ENCODE measurements around the gene PCBP4.
"Not testable (repeated sequence)": the region's sequence is repeated elsewhere in the genome, so short reads cannot be mapped to it uniquely, and the experiment has no call there.

PCBP4 gene

DNA sequence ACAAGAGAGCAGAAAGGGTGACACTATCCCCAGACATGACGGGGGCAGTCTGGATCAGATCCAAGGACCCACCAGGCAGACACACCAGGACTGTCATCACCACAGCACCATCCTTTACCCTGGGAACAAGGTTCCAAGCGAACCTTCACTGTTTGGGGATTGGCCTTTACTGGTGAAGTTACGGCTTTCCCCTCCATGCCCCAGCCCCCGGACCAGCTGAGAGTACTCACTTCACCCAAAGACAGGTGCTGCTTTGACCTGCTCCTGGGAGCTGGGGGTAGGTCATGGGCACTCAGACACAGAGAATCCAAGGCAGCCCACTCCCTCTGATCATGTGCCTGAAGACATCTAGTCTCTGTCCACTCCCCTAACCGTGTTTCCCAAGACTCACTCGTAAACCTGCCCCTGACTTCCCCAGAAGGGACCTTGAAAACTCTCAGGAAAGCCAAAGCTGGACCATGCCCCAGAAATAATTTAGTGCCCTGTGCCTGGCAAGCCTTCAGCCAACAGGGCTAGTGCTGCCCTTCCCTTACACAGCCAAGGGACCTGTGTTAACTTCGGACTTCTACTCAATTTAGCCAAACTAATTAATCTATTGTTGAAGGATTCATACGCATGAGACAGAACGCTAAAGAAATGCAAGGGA lies 28.4 kb downstream of the PCBP4 start:
- DNase-seq (ENCODE audit: low read depth) = no peak

DNA sequence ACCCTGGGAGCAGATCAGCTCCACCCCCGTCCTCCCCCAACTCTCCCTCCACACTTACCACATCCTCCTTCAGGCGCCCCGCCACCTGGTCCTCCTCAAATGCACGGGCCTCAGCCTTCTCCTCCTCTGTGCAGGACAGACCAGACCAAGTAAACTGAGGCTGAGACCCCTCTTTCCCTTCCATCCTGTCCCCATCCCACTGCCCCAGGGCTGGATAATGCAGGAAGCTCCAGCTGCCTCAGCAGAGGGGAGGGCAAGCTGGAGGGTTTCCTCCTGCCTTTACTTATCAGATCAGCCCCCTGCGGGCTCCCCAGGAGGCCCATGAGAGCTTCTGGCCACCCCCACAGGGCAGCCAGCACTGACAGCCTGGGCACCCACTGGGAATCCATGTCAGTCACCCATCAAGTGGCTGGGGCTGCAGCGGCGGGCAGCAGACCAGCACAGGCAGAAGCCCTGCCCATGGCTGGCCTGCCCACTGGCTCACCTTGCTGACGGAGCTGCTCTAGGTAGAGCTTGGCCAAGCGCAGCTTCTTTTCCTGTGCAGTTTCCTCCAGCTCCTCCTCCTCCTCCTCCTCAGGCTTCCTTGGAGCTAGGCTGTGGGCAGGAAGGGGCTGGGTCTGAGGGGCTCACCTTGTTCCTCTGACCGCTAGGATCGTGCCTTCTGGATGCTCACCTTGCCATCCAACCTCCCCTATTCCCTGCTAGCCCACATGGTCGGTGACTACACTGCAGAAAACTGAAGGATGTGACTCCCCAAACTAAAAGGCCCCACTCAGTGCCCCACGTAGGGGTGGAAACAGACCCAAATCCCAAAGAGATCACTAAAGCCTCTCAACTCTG lies 29.4 kb downstream of the PCBP4 start:
- DNase-seq (ENCODE audit: low read depth) = no peak

DNA sequence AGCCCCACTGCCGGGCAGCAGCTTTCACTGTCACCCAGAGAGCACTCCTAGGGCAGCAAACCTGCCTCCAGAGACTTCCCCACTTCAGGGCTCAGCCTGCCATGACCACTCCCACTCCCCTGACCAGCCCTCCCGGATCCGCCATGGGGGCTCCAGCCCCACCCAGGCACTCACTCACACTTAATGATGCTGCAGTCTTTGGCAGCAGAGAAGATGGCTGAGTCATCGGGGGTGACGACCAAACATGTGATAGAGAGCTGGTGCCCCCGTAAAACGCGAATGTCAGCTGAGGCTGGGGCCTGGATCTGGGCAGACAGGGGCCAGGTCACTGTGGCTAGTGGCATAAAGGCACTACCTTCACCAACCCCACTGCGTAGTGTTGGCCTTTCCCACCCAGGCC lies 30.2 kb downstream of the PCBP4 start:
- no peak for DNase-seq (ENCODE audit: low read depth)

DNA sequence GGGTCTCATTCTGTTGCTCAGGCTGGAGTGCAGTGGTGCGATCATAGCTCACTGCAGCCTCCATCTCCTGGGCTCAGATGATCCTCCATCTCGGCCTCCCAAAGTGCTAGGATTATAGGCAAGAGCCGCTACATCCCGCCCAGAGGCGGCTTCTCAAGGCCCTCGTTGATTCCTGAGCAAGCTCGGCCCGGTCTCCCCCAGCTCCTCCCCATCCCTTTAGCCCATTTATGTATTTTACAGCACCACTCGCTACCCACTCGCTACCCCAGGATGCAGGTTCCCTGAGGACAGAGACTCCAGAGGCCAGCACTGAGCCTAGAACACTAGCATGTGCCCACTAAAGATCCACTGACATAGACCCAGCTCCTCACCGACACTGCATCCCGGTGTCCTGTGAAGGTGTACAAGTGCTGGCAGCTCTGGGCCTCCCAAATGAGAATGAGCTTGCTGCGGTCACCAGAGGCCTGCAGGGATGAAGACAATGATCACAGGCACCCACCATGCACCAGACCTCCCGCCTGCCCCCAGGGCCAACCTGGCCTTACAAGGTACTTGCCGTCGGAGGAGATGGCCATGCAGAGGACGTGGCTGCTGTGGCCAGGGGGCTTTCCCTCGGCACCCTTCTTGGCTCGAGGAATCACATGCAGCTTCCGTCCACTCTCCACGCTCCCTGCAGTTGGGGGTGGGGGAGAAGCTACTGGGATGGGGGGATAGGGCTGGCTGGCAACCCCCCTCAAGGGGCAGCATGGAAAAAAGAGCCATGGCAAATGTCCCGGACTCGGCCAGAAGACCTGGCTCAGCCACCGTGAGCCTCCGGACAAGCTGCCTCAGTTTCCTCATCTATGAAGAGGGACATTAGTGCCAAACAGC lies 31.1 kb downstream of the PCBP4 start:
- no peak for DNase-seq (ENCODE audit: low read depth)

DNA sequence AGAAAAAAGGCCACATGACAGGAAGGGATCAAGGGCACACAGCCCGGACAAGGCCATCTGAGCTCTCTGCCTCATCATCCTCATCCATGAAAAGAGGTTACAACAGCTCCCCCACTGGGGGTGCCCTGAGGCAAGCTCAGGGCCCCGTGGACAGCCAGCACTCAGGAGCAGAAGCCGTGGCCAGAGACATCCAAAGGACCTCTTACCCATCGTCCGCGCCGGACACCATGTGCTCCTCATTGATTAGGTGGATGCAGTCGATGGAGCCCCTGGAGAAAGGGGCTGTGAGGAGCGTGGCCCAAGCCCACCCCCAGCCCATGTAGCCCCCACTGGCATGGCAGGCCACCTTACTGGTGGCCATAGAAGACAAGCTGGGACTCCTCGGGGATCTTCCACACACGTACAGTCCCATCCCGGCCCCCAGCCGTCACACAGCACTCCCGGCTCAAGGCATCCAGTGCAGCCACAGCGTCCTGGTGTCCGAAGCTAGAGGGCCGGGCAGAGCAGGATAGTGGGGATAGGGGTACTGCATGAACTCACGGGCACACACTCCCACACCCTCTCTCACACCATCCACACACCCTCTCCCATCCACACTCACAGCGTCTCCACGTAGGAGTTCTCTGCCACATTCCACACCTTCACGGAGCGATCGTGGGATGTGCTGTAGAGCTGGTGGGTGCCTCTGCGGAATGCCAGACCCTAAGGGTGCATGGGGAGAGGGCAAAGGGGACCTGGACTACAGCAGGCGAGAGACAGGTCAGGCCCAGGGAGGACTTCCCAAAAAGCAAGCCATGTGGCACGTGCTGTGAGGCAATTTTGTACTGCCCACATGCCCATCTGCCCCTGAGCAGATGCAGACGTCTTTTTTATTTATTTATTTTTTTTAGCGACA lies 32.0 kb downstream of the PCBP4 start:
- DNase-seq (ENCODE audit: low read depth) = no peak

DNA sequence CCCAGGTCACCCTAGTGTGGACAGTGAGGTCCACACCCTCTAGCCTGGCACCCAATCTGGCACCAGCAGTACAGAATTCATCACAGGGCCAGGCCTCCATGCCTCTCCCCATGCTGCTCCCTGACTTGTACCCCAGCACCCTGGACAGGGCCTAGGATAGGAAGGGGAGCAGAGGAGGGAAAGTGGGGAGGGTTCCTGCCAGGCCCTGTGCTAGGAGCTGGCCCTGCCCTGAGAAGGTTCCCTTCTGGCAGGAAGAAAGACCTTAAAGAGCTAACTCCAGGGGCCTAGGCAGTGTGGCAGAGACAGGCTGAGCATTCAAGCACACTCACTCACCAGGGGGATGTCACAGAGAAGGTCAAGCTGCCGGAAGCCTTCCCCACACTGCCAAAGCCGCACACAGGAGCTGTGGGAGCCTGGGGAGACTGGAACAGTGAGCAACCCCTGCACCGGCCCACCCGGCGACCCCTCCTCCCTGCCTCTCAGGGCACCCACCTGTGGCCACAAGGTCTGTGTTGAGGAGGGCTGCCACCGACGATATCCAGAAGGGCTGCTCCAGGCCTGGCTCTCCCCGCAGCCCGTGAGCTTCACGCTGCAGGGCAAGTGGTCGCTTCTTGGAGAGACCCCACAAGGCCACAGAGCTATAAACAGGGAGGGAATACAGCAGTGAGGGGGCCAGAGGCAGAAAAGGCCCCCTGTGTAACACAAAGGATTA lies 33.0 kb downstream of the PCBP4 start:
- no peak for DNase-seq (ENCODE audit: low read depth)

DNA sequence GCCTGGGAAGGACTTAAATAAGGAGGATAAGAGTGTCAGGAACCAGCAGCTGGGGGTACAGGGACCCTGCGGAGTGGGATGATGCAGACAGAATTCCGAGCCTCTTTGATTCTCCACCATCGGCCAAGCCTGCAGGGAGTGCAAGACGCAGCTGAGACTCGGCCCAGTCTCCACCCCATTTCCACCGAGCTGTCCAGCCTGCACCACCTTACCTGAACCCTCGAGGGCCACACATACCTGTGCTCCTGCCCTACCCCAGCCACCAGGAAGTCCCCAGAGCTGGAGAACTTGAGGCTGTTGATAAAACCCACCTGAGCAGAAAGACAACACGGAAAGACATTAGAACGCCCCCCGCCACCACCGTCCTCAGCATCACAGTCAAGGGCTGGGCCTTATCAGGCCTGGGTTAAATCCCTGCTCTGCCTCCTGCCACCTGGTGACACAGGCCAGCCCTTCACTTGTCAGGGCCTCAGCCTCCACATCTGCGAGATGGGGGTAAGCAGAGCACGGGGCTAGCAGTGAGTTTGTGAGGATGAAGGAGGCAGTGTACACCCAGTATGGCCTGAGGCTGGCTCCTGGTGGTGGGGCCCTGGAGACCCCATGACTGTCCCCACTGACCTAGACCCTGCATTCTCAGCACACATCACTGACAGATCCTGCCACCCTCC lies 33.6 kb downstream of the PCBP4 start:
- no peak for DNase-seq (ENCODE audit: low read depth)

DNA sequence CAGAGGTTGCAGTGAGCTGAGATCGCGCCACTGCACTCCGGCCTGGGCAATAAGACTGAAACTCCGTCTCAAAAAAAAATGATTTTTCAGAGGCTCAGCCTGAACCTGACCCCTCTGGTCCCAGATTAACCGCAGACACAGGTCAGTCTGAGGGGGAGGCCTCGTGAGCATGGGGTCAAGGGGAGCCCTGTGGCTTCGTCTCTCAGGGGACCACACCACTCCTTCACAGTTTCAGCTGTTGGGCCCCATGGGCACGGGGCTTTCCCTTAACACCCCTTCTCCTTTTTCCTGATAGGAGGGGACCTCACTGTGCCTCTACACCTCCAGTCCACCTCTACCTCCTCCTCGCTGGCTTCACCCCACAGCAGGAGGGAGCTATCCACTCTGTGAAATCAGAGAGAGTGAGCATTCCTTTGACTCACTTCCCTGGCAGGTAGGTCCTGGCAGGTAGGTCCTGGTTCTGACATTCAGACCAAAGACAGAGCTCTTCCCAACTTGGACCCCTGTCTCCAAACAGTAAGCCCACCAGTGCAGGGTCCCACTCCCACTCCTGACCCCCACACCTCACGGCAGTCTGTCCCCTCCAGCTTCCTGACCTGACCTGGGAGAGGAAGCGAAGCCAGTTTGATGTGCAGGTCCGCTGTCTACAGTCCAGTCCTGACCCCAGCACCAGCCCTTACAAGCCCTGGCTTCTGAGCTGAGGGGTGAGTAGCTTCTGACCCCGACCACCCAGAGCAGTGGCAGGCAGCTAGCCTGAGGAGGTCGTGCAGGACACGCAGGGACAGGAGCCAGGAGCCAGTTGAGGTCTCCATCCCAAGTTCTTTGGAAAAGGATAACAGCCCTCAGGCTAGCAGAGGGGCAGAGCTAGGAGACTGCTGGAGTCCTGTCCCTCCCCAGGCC lies 34.5 kb downstream of the PCBP4 start:
- no peak for DNase-seq (ENCODE audit: low read depth)

DNA sequence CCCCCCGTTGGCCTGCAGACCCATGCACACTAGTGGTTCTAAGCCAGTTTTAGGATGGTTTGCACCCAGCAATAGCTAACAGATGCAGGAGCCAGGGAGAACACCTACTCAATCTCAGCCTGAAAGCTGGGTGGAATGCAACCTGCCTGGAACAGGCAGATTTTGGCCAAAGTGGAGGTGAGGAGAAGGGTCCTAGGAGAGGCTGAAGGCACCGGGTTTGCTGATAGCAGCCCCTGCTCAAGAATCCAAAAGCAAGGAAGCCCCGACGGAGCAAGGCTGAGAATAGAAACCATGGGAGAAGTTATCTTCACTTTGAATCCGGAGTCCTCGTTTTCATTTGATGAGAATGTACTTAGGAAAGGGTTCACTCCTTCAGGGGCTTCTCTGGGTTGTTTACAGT lies 35.5 kb downstream of the PCBP4 start:
- no peak for DNase-seq (ENCODE audit: low read depth)

DNA sequence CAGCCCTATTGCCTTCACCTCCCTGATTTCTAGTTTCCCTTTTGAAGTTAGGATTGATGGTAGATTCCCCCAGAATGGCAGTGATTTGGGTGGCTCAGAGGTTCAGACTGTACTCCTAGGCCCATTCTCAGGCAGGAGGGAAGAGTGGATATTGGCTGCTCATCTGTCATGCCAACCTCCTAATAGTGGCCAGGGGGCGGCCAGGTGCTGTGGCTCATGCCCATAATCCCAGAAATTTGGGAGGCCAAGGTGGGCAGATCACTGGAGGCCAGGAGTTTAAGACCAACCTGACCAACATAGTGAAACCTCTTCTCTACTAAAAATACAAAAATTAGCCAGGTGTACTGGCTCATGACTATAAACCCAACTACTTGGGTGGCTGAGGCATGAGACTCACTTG lies 36.8 kb downstream of the PCBP4 start:
- no peak for DNase-seq (ENCODE audit: low read depth)

DNA sequence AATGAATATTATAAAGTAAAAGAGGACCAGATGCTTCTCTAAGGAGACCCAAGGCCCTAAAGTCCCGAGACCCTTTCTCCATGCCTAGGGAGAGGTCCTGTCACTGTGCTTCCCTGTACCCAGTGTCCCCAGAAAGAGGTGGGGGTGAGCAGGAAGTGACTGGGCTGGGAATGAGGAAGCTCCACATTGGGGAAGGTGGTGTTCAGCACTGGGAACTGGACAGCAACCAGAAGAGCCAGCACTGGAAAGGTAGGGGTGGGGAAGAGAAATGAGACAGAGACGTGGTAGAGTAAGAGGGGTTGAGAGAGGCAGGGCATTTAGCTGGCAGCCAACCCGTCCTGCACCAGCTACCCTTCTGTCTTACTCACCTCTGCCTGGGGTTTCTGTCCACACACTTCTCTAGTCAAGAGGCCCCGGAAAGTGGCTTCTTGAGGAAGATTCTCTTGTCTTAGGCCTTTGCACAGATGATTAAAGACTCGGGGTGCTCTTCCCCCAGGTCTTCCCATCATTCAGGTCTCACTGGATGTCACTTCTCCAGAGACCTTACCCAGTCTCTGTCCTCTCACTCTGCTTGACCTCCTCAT lies 37.7 kb downstream of the PCBP4 start:
- DNase-seq (ENCODE audit: low read depth) = no peak

DNA sequence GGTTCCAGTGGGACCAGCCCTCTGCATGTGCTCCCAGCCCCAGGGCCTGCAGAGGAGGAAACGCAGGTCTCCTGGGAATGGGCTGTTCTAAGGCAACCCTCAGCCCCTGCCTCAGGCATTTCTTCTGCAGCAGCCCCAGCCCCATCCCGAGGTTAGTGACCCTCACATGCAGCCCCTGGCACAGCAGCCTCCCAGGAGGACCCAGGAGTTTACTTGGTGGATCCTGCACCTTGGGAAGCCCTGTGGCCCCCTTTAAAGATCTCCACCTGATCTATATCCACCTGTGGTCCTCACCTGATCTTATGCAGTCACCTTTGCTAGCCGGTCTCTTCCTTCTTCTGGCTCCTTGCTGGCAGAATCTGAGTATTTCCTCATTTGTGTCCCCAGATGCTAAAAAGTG lies 38.3 kb downstream of the PCBP4 start:
- DNase-seq (ENCODE audit: low read depth) = not testable (repeated sequence)

DNA sequence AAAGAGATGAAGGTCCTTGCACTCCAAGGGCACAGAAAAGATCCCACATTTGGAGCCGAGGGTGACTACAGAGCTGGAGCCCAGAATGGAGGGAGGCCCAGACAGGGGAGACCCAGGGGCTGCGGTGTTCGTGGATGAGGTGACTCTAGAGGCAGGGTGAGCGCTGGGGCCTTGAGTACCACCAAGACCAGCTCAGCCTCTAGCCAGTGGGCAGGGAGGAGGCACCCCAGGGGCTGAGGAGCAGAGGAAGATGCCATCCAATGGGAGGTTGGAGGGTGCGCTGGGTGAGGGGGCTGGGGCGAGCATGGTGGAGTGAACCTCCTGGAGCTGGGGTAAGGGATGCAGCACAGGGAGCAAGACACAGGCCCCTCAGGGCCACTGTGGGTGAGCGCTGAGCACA lies 38.8 kb downstream of the PCBP4 start:
- no peak for DNase-seq (ENCODE audit: low read depth)

DNA sequence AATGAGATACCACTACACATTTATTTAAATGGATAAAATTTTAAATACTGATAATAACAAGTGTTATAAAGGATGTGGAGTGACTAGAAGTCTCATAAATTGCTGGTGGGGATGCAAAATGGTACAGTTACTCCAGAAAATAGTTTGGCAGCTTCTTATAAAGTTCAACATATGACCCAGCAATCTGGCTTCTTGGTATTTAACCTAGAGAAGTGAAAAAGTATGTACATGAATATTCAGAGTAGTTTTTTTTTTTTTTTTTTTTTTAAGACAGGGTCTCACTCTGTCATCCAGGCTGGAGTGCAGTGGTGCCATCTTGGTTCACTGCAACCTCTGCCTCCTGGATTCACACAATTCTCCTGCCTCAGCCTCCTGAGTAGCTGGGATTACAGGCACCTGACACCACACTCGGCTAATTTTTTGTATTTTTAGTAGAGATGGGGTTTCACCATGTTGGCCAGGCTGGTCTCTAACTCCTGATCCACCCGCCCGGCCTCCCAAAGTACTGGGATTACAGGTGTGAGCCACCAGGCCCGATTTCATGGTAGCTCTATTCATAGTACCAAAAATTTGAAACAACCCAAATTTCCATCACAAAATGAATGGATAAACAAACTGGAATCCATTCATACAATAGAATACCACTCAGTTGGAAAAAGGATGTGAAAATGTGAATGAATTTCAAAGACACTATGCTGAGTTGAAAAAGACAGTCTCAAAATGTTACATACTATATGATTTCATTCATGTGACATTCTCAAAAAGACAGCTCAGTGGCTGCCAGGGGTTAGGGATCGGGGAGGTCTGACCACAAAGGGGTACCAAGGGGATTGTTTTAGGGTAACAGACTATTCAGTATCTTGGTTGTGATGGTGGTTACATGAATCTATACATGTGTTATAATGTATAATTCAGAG lies 39.9 kb downstream of the PCBP4 start:
- no peak for DNase-seq (ENCODE audit: low read depth)

DNA sequence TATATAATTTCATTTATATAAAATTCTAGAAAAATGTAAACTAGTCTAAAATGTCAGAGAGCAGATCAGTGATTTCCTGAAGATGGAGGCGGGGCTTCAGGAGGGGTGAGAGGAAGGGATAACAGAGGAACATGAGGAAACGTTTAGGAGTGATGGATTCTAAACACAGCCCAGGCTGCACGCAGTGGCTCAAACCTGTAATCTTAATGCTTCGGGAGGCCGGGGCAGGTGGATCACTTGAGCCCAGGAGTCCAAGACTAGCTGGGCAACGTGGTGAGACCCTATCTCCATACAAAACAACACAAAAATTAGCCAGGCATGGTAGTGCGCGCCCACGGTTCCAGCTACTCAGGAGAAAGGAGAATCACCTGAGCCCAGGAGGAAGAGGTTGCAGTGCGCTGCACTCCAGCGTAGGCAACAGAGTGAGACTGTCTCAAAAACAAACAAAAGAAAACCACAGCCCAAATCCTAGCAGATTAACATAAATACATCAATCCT lies 46.1 kb downstream of the PCBP4 start:
- no peak for DNase-seq (ENCODE audit: low read depth)

DNA sequence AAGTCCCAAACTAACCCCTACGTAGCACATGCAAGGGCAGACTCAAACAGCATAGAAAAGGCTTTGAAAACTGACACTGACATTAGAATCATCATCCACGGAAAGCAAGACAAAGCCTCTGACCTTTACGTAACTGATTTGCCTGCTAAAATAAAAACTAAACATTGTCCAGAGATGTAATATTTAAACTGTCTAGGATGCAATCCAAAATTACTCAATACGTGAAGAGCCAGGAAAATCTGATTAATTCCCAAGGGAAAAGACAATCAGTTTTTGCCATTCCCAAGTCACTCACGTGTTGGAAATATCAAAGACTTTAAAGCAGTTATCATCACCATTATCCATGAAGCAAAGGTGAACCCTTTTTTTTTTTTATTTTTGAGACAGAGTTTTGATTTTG lies 50.8 kb downstream of the PCBP4 start:
- DNase-seq (ENCODE audit: low read depth) = no peak

DNA sequence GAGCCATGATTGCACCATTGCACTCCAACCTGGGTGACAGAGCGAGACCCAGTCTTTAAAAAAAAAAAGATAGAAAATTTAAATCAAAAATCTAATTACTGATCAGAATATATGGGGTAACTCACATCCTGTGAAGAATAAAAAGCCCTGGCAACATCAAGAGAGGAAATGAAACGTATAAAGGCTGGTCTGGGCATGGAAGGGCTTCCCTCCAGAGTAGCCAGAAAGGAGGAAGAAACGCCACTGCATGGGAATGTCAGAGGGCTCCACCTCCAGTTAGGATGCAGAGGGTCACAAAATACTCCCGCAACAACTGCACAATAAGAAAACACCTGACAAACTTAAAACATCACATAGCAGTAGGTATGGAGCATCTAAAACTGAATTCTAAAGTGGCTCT lies 59.2 kb downstream of the PCBP4 start:
- no peak for DNase-seq (ENCODE audit: low read depth)
